GM21390 (cell line): Measurements from ENCODE around the gene ZNF282.
A peak's percentile ranks its signal among the peaks of the same experiment; 100 is the strongest.
"Not testable (repeated sequence)": the region's sequence is repeated elsewhere in the genome, so short reads cannot be mapped to it uniquely, and the experiment has no call there.

Source experiments
- ATAC-seq: cut with Tn5 transposase; IDR thresholded peaks from one replicate; pipeline ENCODE4 v1.9.1; 2021; ENCODE audit not compliant: unreplicated experiment

ZNF282 gene

DNA sequence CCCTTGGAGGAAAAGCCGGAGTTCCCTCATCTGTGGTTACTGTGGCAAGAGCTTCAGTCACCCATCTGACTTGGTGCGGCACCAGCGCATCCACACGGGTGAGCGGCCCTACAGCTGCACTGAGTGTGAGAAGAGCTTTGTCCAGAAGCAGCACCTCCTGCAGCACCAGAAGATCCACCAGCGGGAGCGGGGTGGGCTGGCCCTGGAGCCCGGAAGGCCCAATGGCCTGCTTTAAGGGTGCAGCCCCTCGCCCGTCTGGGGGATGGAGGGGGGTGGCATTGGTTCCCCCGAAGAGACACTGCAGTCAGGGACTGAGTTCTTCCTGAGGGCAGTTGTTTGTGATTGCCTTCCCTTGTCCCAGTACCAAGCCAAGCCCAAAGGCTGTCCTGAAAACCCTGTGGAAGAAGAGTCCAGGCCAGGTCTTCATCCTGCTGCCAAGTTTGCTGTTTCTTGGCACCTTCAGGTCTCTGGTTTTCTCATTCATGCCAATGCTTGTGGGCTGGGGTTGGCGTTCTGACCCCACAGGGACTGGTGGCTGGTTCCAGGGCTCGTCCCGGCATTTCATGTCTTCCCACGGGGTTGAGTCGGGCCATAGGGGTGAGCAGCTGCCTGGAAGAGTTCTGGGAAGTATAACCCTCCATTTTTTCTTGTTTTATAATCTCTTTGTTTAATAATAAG, 59.0 kb downstream of the ZNF282 start:
- no peak for ATAC-seq

DNA sequence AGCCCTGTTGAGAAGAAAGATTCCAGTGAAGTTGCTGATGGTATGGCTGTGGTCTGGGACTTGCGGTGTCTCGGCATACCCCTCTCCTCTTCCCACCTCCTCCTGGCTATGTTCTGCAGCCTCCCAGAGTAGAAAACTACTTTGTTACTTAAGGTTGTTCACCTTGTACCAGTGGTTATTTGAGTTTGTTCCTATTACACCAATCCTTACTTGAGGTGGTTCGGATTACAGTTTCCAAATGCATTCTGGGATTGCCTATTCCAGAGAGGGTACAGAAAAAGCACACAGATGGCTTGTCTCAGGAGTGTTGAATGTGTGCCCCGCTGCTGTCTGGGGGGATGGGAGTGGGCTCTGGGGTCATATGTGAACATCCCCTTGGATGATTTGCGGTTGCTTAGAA, 59.8 kb downstream of the ZNF282 start:
- no peak for ATAC-seq

GRCh38 chr7:149256568-149256967, 61.2 kb downstream of the ZNF282 start:
- ATAC-seq: no peak

- ATAC-seq: no peak
Observed at GRCh38 chr7:149257146-149257545, 61.8 kb downstream of the ZNF282 start.

DNA sequence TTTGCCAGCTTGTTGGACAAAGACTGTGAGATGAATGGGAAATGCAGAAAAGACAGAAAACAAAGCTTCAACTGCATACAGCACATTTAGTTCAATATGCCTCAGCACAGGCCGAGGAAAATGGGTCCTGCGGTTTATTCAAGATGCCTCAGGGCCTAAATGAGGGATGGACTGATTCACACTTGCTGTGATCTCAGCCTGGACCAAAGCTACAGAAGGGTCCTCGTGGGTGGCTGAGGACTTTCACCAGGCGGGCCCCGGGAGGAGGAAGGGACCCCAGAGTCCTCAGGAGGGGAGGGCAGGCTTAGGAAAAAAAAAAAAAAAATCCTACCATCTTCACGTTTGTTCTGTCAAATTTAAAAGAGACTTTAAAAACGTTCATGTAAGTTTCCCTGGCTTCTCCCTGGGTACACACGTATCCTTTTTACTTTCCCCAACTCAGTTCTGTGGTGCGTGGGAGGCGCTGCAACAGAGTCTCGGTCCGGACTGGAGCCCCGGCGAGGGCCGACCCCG, 66.0 kb downstream of the ZNF282 start:
- no peak for ATAC-seq

GRCh38 chr7:149261829-149262617, 66.7 kb downstream of the ZNF282 start, which contains the start of gene ZNF783:
Gene ZNF783, plus strand, starts transcription at chr7:149262196. Its CDS starts 138 bp downstream, at chr7:149262334.
- ATAC-seq: peak; percentile 91

DNA sequence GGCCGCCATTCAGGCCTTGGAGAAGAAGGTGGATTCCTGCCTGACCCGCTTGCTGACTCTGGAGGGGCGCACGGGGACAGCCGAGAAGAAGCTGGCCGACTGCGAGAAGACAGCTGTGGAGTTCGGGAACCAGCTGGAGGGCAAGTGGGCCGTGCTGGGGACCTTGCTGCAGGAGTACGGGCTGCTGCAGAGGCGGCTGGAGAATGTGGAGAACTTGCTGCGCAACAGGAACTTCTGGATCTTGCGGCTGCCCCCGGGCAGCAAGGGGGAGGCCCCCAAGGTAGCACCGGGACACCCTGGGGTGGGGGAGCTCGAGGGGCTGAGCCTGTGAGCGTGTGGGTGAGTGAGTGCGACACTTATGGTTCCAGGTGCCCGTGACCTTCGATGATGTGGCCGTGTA, 71.1 kb downstream of the ZNF282 start:
- ATAC-seq: no peak

DNA sequence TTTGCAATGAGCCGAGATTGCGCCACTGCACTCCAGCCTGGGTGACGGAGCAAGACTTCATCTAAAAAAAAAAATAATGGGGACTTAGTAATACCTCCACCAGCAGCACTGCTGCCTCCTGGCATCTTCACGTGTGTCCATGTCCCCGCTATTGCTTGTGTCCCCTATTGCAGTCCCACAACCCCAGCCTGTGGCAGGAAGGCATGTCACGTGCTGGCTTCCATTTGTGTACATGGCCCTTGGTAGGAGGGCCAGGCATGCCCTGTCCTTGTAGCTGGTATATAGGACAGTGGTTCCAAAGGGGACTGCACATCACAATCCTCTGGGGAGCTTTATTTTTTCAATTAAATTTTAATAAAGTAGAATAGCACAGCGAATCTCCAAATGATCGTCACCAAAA, 72.4 kb downstream of the ZNF282 start:
- ATAC-seq: no peak

DNA sequence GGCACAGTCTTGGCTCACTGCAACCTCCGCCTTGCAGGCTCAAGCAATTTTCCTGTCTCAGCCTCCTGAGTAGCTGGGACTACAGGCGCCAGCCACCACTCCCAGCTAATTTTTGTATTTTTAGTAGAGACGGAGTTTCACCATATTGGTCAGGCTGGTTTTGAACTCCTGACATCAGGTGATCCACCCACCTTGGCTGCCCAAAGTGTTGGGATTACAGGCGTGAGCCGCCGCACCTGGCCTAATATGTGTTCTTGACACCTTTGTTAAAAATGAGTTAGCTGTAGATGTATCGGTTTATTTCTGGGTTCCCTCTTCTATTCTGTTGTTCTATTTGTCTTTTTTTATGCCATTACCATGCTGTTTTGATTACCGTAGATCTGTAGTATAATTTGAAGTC, 79.1 kb downstream of the ZNF282 start:
- ATAC-seq: not testable (repeated sequence)
